Stimulated activated CD4-positive, alpha-beta T cell treated with anti-CD3 and anti-CD28 coated beads, TNF-alpha, amount 100 ng/mL, for 24 hours (primary cell): Measurements from ENCODE around the gene TNRC6B.
"Not testable (repeated sequence)": the region's sequence is repeated elsewhere in the genome, so short reads cannot be mapped to it uniquely, and the experiment has no call there.

ENCODE experiments used
- DNase-seq, 3 experiments: peaks; one replicate each; pipeline ENCODE4 v3.0.0-alpha.2; 2020; ENCODE audit warnings: low read depth in 3 of 3

The TNRC6B gene

GRCh38 chr22:40364431-40364830 is 186.7 kb downstream of the TNRC6B start:
- DNase-seq: no peak

- DNase-seq: no peak
These were observed 188.3 kb downstream of the TNRC6B start for GRCh38 chr22:40366068-40366467.

GRCh38 chr22:40367342-40367741 is 189.6 kb downstream of the TNRC6B start:
- DNase-seq: no peak

GRCh38 chr22:40368016-40368415 is 190.3 kb downstream of the TNRC6B start:
- no peak for DNase-seq

- DNase-seq: no peak
These were observed 191.1 kb downstream of the TNRC6B start for GRCh38 chr22:40368836-40369235.

GRCh38 chr22:40374567-40374966 is 196.8 kb downstream of the TNRC6B start:
- no peak for DNase-seq

GRCh38 chr22:40376149-40376548 is 198.4 kb downstream of the TNRC6B start:
- DNase-seq: no peak

GRCh38 chr22:40377931-40378330 is 200.2 kb downstream of the TNRC6B start:
- no peak for DNase-seq

GRCh38 chr22:40378448-40378847 is 200.7 kb downstream of the TNRC6B start:
- not testable (repeated sequence) for DNase-seq

- DNase-seq: no peak
These were observed 203.7 kb downstream of the TNRC6B start for GRCh38 chr22:40381461-40381860.

GRCh38 chr22:40383905-40384304 is 206.2 kb downstream of the TNRC6B start:
- no peak for DNase-seq

- DNase-seq: no peak
These were observed 207.5 kb downstream of the TNRC6B start for GRCh38 chr22:40385036-40385782.
